Mesendoderm (in vitro differentiated cells): ENCODE measurements around the gene PPP2R5C.

Source experiments
- DNase-seq: peaks from one replicate; pipeline ENCODE4 v3.0.0; 2013
- H2AK5ac ChIP-seq: 2 replicates; pipeline ENCODE4 v1.6.1; 2013; ENCODE audit warnings: low read length, inconsistent platforms
- H2BK120ac ChIP-seq: 2 replicates; pipeline ENCODE4 v1.6.1; 2013; ENCODE audit warnings: low read depth, mild to moderate bottlenecking, low read length, moderate library complexity, mixed read lengths
- H2BK15ac ChIP-seq: replicated peaks from 2 replicates; pipeline ENCODE4 v1.6.1; 2013; ENCODE audit warnings: low read depth, mild to moderate bottlenecking, moderate library complexity
- H2BK5ac ChIP-seq: 2 replicates; pipeline ENCODE4 v1.6.1; 2013; ENCODE audit warnings: low read length, inconsistent platforms
- H3K18ac ChIP-seq: 2 replicates; pipeline ENCODE4 v1.6.1; 2013; ENCODE audit warnings: mild to moderate bottlenecking, low read length, mixed read lengths
- H3K23ac ChIP-seq: one replicate; pipeline ENCODE4 v1.6.1; 2013; ENCODE audit warnings: low read length
- H3K27ac ChIP-seq: 2 replicates; pipeline ENCODE4 v1.5.1; 2013; ENCODE audit warnings: low read depth, mild to moderate bottlenecking, inconsistent platforms, low read length, moderate library complexity
- H3K27me3 ChIP-seq: 2 replicates; pipeline ENCODE4 v1.6.1; 2013; ENCODE audit warnings: low read length, control low read depth, mild to moderate bottlenecking, inconsistent platforms; ENCODE audit not compliant: insufficient read depth, poor library complexity
- H3K36me3 ChIP-seq: 2 replicates; pipeline ENCODE4 v1.6.1; 2013; ENCODE audit warnings: low read length, inconsistent platforms; ENCODE audit not compliant: control insufficient read depth, insufficient read depth
- H3K4ac ChIP-seq: one replicate; pipeline ENCODE4 v1.6.1; 2013; ENCODE audit warnings: low read depth, mild to moderate bottlenecking, low read length, moderate library complexity
- H3K4me1 ChIP-seq: 2 replicates; pipeline ENCODE4 v1.6.1; 2013; ENCODE audit warnings: low read depth, low read length, inconsistent platforms; ENCODE audit not compliant: control insufficient read depth
- H3K4me2 ChIP-seq: 2 replicates; pipeline ENCODE4 v1.6.1; 2013; ENCODE audit warnings: low read length
- H3K4me3 ChIP-seq: 2 replicates; pipeline ENCODE4 v1.5.1; 2013; ENCODE audit warnings: mild to moderate bottlenecking, low read length
- H3K56ac ChIP-seq: one replicate; pipeline ENCODE4 v1.6.1; 2013; ENCODE audit warnings: low read length
- H3K79me1 ChIP-seq: 2 replicates; pipeline ENCODE4 v1.6.1; 2013; ENCODE audit warnings: low read length, inconsistent platforms
- H3K79me2 ChIP-seq: 2 replicates; pipeline ENCODE4 v1.6.1; 2013; ENCODE audit warnings: mild to moderate bottlenecking, low read length; ENCODE audit not compliant: control insufficient read depth, insufficient read depth
- H3K9ac ChIP-seq: 2 replicates; pipeline ENCODE4 v1.6.1; 2013; ENCODE audit warnings: low read length, inconsistent platforms
- H4K5ac ChIP-seq: one replicate; pipeline ENCODE4 v1.6.1; 2013; ENCODE audit warnings: low read length
- H4K8ac ChIP-seq: one replicate; pipeline ENCODE4 v1.6.1; 2013; ENCODE audit warnings: low read depth, mild to moderate bottlenecking, control low read depth, low read length, moderate library complexity
- WGBS: extraction: QIAGEN DNeasy Blood & Tissue Kit; methylation state at CpG from one replicate; pipeline ENCODE4 v1.1.7; 2013; ENCODE audit warnings: low lambda C conversion rate, missing lambda C conversion rate; ENCODE audit not compliant: insufficient coverage; ENCODE audit errors: extremely low coverage; 5-methylcytosine and 5-hydroxymethylcytosine counted together

Gene PPP2R5C

GRCh38 chr14:101963052-101963451 is 201.5 kb downstream of the PPP2R5C start:
- H3K4me3 ChIP-seq, result no peak overlapping the region
- no peaks in the 10 kb centered on the region for H3K36me3 ChIP-seq
- no peaks in the 10 kb centered on the region for H3K4me1 ChIP-seq
- no peak overlapping the region for H2BK15ac ChIP-seq
- peaks cover 29% of the 10 kb centered on the region for H3K79me2 ChIP-seq
- no peaks in the 10 kb centered on the region for H3K27me3 ChIP-seq
- H3K4me2 ChIP-seq, result no peak overlapping the region
- H3K9ac ChIP-seq, result no peak overlapping the region
- no peak overlapping the region for H3K23ac ChIP-seq
- H2BK5ac ChIP-seq, result no peak overlapping the region
- H3K56ac ChIP-seq, result no peak overlapping the region
- no peak overlapping the region for H2AK5ac ChIP-seq
- no peak overlapping the region for H4K5ac ChIP-seq
- H3K18ac ChIP-seq, result no peak overlapping the region
- no peak overlapping the region for H3K4ac ChIP-seq
- no peak overlapping the region for H3K27ac ChIP-seq
- H2BK120ac ChIP-seq, result no peak overlapping the region
- H4K8ac ChIP-seq, result no peak overlapping the region
- DNase-seq, result no peak
- peaks cover 6% of the 10 kb centered on the region for H3K79me1 ChIP-seq
- WGBS, result no CpG with 5 or more reads among the region's 5 CpGs

- Histone ChIP-seq H4K5ac (no peak overlapping the region), H3K27me3 (no peaks in the 10 kb centered on the region), H3K9ac (peak overlapping the region; percentile 57), H3K4me3 (no peak overlapping the region), H2BK5ac (no peak overlapping the region), H3K4ac (no peak overlapping the region), H2AK5ac (no peak overlapping the region), H3K18ac (no peak overlapping the region), H4K8ac (no peak overlapping the region), H3K56ac (peak overlapping the region; percentile 83), H3K36me3 (no peaks in the 10 kb centered on the region), H3K4me1 (no peaks in the 10 kb centered on the region), H3K23ac (no peak overlapping the region), H2BK120ac (no peak overlapping the region), H3K27ac (no peak overlapping the region), H3K4me2 (peak overlapping the region; percentile 76), H3K79me1 (peaks cover 11% of the 10 kb centered on the region), H2BK15ac (no peak overlapping the region), H3K79me2 (peaks cover 36% of the 10 kb centered on the region)
- WGBS, result no CpG with 5 or more reads among the region's 20 CpGs
- DNase-seq, result no peak
Observed at GRCh38 chr14:101963656-101964296, 202.3 kb downstream of the PPP2R5C start.

- no peaks in the 10 kb centered on the region for H3K4me1 ChIP-seq
- no CpG with 5 or more reads among the region's 115 CpGs for WGBS
Observed at GRCh38 chr14:101964297-101965180, 203.0 kb downstream of the PPP2R5C start, which contains the start of gene DYNC1H1. DYNC1H1 (plus strand) TSS chr14:101964573; CDS start chr14:101964692, 119 bp downstream.

GRCh38 chr14:101965181-101965544 is 203.7 kb downstream of the PPP2R5C start:
- DNase-seq, result peak; percentile 68
- WGBS, result no CpG with 5 or more reads among the region's 28 CpGs

More at GRCh38 chr14:101964297-101965180, 203.0 kb downstream of the PPP2R5C start, which contains the start of gene DYNC1H1:
- Histone ChIP-seq H3K79me1 (peaks cover 13% of the 10 kb centered on the region), H3K79me2 (peaks cover 41% of the 10 kb centered on the region), H3K4ac (peak within 1 kb of the TSS; percentile 82), H3K4me2 (peak within 1 kb of the TSS; percentile 76), H3K4me3 (peak within 1 kb of the TSS; percentile 98), H3K27me3 (no peaks in the 10 kb centered on the region), H2BK120ac (no peak within 1 kb of the TSS), H3K27ac (peak within 1 kb of the TSS; percentile 69), H3K9ac (peak within 1 kb of the TSS; percentile 91), H4K5ac (no peak within 1 kb of the TSS), H4K8ac (peak within 1 kb of the TSS; percentile 58), H3K36me3 (peaks cover 3% of the 10 kb centered on the region), H2BK15ac (no peak within 1 kb of the TSS), H2AK5ac (peak within 1 kb of the TSS; percentile 27), H3K18ac (peak within 1 kb of the TSS; percentile 91), H3K56ac (peak within 1 kb of the TSS; percentile 98), H2BK5ac (peak within 1 kb of the TSS; percentile 13), H3K23ac (peak within 1 kb of the TSS; percentile 100)
- peak; percentile 94 for DNase-seq

GRCh38 chr14:101965770-101966722 is 204.5 kb downstream of the PPP2R5C start:
- Histone ChIP-seq H3K27me3 (no peaks in the 10 kb centered on the region), H3K56ac (peak overlapping the region; percentile 98), H4K5ac (no peak overlapping the region), H2BK15ac (no peak overlapping the region), H3K4me3 (peak overlapping the region; percentile 98), H2BK120ac (no peak overlapping the region), H3K18ac (no peak overlapping the region), H3K4ac (no peak overlapping the region), H3K79me1 (peaks cover 19% of the 10 kb centered on the region), H2AK5ac (no peak overlapping the region), H3K27ac (no peak overlapping the region), H2BK5ac (no peak overlapping the region), H3K4me1 (no peaks in the 10 kb centered on the region), H3K79me2 (peaks cover 51% of the 10 kb centered on the region), H3K9ac (peak overlapping the region; percentile 91), H3K36me3 (peaks cover 3% of the 10 kb centered on the region), H4K8ac (no peak overlapping the region), H3K4me2 (peak overlapping the region; percentile 74), H3K23ac (no peak overlapping the region)
- no CpG with 5 or more reads among the region's 5 CpGs for WGBS
- DNase-seq, result no peak

More at GRCh38 chr14:101965181-101965544, 203.7 kb downstream of the PPP2R5C start:
- peak overlapping the region; percentile 69 for H3K27ac ChIP-seq
- peak overlapping the region; percentile 82 for H3K4ac ChIP-seq
- peaks cover 45% of the 10 kb centered on the region for H3K79me2 ChIP-seq
- H4K5ac ChIP-seq, result no peak overlapping the region
- peak overlapping the region; percentile 97 for H3K23ac ChIP-seq
- H4K8ac ChIP-seq, result peak overlapping the region; percentile 58
- H3K27me3 ChIP-seq, result no peaks in the 10 kb centered on the region
- H3K36me3 ChIP-seq, result peaks cover 3% of the 10 kb centered on the region
- H3K4me3 ChIP-seq, result peak overlapping the region; percentile 98
- H3K4me1 ChIP-seq, result no peaks in the 10 kb centered on the region
- peak overlapping the region; percentile 91 for H3K9ac ChIP-seq
- H2AK5ac ChIP-seq, result no peak overlapping the region
- peak overlapping the region; percentile 74 for H3K4me2 ChIP-seq
- no peak overlapping the region for H2BK5ac ChIP-seq
- no peak overlapping the region for H2BK15ac ChIP-seq
- no peak overlapping the region for H2BK120ac ChIP-seq
- H3K56ac ChIP-seq, result peak overlapping the region; percentile 98
- H3K79me1 ChIP-seq, result peaks cover 17% of the 10 kb centered on the region
- peak overlapping the region; percentile 91 for H3K18ac ChIP-seq
